Adrenal gland (tissue), 12 donors: Measurements from ENCODE around the gene LAMC3. TPM values are rescaled to one million over a fixed set of nuclear protein-coding genes. Genes with fewer than 3 reads are reported as not detected.

Experiments
- DNase-seq, 7 donors: peaks; one replicate each; pipeline ENCODE4 v3.0.0-alpha.2; 2019 to 2020
- H3K27ac ChIP-seq, 5 donors: fragments of 200-600 bp; sonication (generic) in 4 of 5; 1 replicate in 3 of 5; 2 replicates in 2 of 5; pipeline versions ENCODE4 v1.5.1 to v1.8.0; 2016 to 2020; ENCODE audit warnings: mild to moderate bottlenecking in 1 of 5
- H3K27me3 ChIP-seq: fragments of 200-600 bp; 2 replicates; pipeline ENCODE4 v1.8.0; 2021
- H3K36me3 ChIP-seq, 2 donors: fragments of 200-600 bp; replicated peaks in 1 of 2; 1 replicate in 1 of 2; 2 replicates in 1 of 2; pipeline versions ENCODE4 v1.5.1 to v1.8.0; 2018 to 2022
- H3K4me1 ChIP-seq, 2 donors: fragments of 200-600 bp; replicated peaks in 1 of 2; 1 replicate in 1 of 2; 2 replicates in 1 of 2; pipeline versions ENCODE4 v1.5.1 to v1.8.0; 2018 to 2021
- H3K4me3 ChIP-seq, 4 donors: fragments of 200-600 bp; sonication (generic) in 3 of 4; one replicate each; pipeline ENCODE4 v1.5.1; 2016 to 2018
- H3K9me3 ChIP-seq, 3 donors: fragments of 200-600 bp; sonication (generic) in 1 of 3; replicated peaks in 1 of 3; 1 replicate in 2 of 3; 2 replicates in 1 of 3; pipeline versions ENCODE4 v1.5.1 to v1.8.0; 2016 to 2021
- POLR2A ChIP-seq, 2 donors: fragments of 450-650 bp; IDR thresholded peaks; one replicate each; pipeline ENCODE4 v1.6.1; 2017; ENCODE audit warnings: antibody characterized with exemption in 2 of 2, mild to moderate bottlenecking in 2 of 2, moderate library complexity in 1 of 2
- WGBS, 4 donors: extraction: QIAGEN DNeasy Blood & Tissue Kit in 2 of 4; methylation state at CpG; one replicate each; pipeline versions ENCODE4 v1.1.5 to v1.1.7; 2013 to 2017; 5-methylcytosine and 5-hydroxymethylcytosine counted together
- intact Hi-C, 2 donors: fragments of 100-400 bp; cut with DNase I; formaldehyde crosslinking; loops; one replicate each; pipeline versions ENCODE4 v1.14.1 to v1.15.0; 2022 to 2023
- polyA plus RNA-seq, 3 donors: library from polyadenylated mRNA; stranded (reverse); fragments of 200-250 nt in 2 of 3; fragments of 350-450 nt in 1 of 3; fragmentation: Illumina TruSeq in 1 of 3; extraction: RNeasy Lipid Tissue Mini Kit (QIAGEN cat#74804) in 1 of 3; gene quantifications; one replicate each; pipeline ENCODE4 v1.2.3, GENCODE V29; 2013 to 2014
- total RNA-seq, 9 donors: library from RNA; depleted of rRNA in 4 of 9; stranded (reverse); fragments of >200 nt in 4 of 9; fragments of 120-200 nt in 1 of 9; fragmentation: NEBNext Ultra II Directional in 1 of 9; extraction: Animal tissue kit (Norgen Biotek cat#: 25700) in 1 of 9; gene quantifications; one replicate each; pipeline versions ENCODE4 v1.1.0 to v1.2.4, GENCODE V29; 2013 to 2023
- TF ChIP-seq, protein P1 (sequence below), 6 experiments: fragments of 450-650 bp in 4 of 6; fragments of 200-600 bp in 2 of 6; sonication (generic) in 1 of 6; IDR thresholded peaks; 1 replicate in 5 of 6; 2 replicates in 1 of 6; pipeline versions ENCODE4 v1.5.1 to v1.8.0; 2016 to 2021; ENCODE audit warnings: antibody characterized with exemption in 6 of 6, mild to moderate bottlenecking in 2 of 6, moderate library complexity in 1 of 6
- donor health status: healthy with polysubstance abuse.
- donor health status: Bipolar disorder and iron deficiency.
- donor health status: DM: yes; HTN: yes; CAD: no.
- donor health status: DM: no; HTN: no; CAD: no.
- donor health status: DM: no; HTN: no; CAD: no.
- donor health status: DM: yes; HTN: yes; CAD: no.

LAMC3 gene
- total and polyA plus RNA-seq, 12 donors: 3.3 to 125 (median 49.7) TPM

DNA sequence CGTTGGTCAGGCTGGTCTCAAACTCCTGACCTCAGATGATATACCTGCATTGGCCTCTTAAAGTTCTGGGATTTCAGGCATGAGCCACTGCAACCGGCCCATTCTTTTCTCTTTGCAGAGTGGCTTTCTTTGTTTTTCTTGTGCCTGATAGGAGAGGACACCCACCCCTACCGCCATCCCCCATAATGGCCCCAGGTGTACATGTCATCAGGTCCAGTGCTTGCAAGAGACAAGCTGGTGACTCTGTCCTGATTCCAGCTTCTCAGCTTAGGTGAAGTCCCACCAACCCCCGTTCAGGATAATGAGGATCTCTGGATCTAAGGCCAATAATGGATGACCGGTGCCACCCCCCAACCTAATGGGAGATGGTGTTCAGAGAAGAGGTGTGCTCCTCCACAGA, 85.0 kb downstream of the LAMC3 start:
- Histone ChIP-seq H3K4me3 (no peak overlapping the region), H3K36me3 (no peaks in the 10 kb centered on the region), H3K9me3 (no peaks in the 10 kb centered on the region), H3K4me1 (peaks cover 0 to 8% of the 10 kb centered on the region in 2 donors), H3K27me3 (peaks cover 32% of the 10 kb centered on the region), H3K27ac (no peak overlapping the region)
- intact Hi-C loops: no loop called here
- WGBS, 4 donors: 76 to 84% (median 78%) methylated on average over 5 of the region's 5 CpGs
- TF ChIP-seq POLR2A (IDR thresholded peaks at IDR 0.05): no peak
- TF ChIP-seq, protein P1, sequence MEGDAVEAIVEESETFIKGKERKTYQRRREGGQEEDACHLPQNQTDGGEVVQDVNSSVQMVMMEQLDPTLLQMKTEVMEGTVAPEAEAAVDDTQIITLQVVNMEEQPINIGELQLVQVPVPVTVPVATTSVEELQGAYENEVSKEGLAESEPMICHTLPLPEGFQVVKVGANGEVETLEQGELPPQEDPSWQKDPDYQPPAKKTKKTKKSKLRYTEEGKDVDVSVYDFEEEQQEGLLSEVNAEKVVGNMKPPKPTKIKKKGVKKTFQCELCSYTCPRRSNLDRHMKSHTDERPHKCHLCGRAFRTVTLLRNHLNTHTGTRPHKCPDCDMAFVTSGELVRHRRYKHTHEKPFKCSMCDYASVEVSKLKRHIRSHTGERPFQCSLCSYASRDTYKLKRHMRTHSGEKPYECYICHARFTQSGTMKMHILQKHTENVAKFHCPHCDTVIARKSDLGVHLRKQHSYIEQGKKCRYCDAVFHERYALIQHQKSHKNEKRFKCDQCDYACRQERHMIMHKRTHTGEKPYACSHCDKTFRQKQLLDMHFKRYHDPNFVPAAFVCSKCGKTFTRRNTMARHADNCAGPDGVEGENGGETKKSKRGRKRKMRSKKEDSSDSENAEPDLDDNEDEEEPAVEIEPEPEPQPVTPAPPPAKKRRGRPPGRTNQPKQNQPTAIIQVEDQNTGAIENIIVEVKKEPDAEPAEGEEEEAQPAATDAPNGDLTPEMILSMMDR (IDR thresholded peaks at IDR 0.05): no peak
- DNase-seq: no peak

DNA sequence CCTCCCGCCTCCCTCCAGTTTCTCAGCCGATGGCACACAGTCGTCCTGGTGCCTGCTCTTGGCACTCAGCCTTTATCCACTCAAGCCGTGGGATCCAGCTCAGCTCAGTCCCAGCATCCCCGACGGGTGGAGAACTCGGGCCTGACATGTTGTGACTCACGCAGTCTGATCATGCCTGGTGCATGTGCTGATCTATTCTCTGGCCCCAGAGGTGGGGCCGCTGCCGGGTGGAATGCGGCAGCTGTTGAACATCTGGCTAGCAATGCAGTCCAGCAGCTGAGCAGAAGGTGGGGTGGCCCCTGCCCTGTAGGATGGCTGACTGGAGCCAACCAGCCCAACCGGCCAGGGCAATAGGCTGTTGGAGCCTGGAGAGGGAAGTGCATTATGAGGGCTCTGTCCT, 85.6 kb downstream of the LAMC3 start:
- H3K27ac ChIP-seq: no peak overlapping the region
- H3K9me3 ChIP-seq: no peaks in the 10 kb centered on the region
- peaks cover 32% of the 10 kb centered on the region for H3K27me3 ChIP-seq
- DNase-seq: peak in 1 of 7 donors; percentile 19
- no peaks in the 10 kb centered on the region for H3K36me3 ChIP-seq
- H3K4me3 ChIP-seq: no peak overlapping the region
- WGBS, 4 donors: 0 to 48% (median 44%) methylated on average over 4 to 12 of the region's 12 CpGs
- H3K4me1 ChIP-seq: peaks cover 0 to 8% of the 10 kb centered on the region in 2 donors
- intact Hi-C loops: no loop called here
- TF ChIP-seq, protein P1 (IDR thresholded peaks at IDR 0.05): no peak
- no peak for TF ChIP-seq POLR2A (IDR thresholded peaks at IDR 0.05)

DNA sequence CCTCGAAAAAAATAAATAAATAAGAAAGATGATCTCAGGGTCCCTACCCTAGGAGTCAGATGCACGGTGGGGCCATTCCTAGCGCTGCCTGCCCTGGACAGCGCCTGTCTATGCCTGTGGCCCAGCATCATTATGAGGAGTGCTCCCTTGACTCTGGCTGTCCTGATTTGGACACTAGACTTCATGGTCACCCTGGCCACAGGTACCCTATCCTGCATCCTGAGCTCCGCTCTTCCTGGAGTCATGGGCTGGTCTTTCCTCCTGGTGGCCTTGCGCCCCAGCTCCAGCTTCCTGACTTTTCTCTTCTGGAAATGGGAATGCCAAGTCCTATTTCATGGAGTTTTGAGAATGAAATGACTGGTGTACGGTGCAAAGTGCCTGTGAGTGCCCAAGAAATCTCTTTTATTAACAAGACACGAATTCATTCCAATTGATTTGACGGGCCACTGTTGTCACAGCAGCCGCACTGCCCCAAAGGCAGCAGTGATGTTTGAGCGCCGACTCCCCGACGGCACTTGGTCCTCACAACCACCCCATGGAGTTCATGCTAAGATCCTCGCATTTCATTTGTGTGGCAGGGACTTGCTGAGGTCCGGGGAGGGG, 86.8 kb downstream of the LAMC3 start:
- no peak for DNase-seq
- 30 to 46% (median 30%) methylated on average over 10 to 16 of the region's 16 CpGs for WGBS, 4 donors
- Histone ChIP-seq H3K4me1 (peaks cover 0 to 8% of the 10 kb centered on the region in 2 donors), H3K27ac (no peak overlapping the region), H3K36me3 (no peaks in the 10 kb centered on the region), H3K27me3 (peaks cover 32% of the 10 kb centered on the region), H3K9me3 (no peaks in the 10 kb centered on the region), H3K4me3 (peak overlapping the region in 1 of 4 donors; percentile 54)
- intact Hi-C loops: no loop called here
- TF ChIP-seq, protein P1 (IDR thresholded peaks at IDR 0.05): no peak
- no peak for TF ChIP-seq POLR2A (IDR thresholded peaks at IDR 0.05)

DNA sequence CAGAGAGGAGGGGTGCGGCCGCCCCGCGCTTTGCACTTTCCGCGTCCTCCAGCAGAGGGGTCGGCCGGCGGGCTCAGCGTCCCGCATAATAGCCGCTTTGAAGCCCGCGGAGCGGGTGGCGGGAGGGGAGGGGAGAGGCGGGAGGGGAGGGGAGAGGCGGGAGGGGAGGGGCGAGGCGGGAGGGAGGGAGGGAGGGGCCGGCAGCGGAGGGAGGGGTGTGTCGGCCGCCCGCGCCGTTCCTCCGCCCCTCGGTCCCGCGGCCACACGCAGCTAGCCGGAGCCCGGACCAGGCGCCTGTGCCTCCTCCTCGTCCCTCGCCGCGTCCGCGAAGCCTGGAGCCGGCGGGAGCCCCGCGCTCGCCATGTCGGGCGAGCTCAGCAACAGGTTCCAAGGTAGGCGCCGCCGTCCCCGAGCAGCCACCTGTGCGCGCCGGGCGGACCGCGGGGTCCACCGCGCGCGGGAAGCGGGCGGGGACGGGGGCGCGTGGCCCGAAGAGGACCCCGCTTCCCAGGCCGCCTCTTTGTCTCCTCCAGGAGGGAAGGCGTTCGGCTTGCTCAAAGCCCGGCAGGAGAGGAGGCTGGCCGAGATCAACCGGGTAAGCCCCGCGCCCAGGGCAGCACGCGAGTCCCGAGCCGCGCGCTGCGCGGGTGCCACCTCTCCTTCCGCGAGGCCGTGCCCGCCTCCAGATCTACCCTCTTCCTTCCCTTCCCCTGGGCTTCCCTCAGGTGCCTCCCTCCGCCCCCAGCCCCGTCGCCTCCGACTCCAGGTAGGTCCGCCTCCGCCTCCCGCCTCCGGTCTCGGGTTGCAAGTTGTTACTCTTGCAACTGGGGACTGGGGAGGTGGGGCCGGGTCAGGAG, 87.5 kb downstream of the LAMC3 start, which contains the start of gene AIF1L:
Gene AIF1L (plus strand): TSS at position 263 of the 857 bp plus-strand sequence. CDS start 99 bp downstream, at position 362.
- H3K36me3 ChIP-seq: no peaks in the 10 kb centered on the region
- intact Hi-C loops: no loop called here
- peaks cover 0 to 9% of the 10 kb centered on the region in 2 donors for H3K4me1 ChIP-seq
- no peak within 1 kb of the TSS for H3K27ac ChIP-seq
- 0 to 2% (median 1%) methylated on average over 7 to 95 of the region's 99 CpGs; no CpG with 5 or more reads in 1 of the 4 donors for WGBS, 4 donors
- H3K27me3 ChIP-seq: peaks cover 32% of the 10 kb centered on the region
- TF ChIP-seq, protein P1 (IDR thresholded peaks at IDR 0.05): no peak
- TF ChIP-seq POLR2A (IDR thresholded peaks at IDR 0.05): no peak
- peak in 3 of 7 donors; percentile 23 to 33 (median 28) for DNase-seq
- H3K9me3 ChIP-seq: no peaks in the 10 kb centered on the region
- peak within 1 kb of the TSS in 2 of 4 donors; percentile 18 to 54 for H3K4me3 ChIP-seq
